ENCODE data around the gene NSUN4.
"Not testable (repeated sequence)": the region's sequence is repeated elsewhere in the genome, so short reads cannot be mapped to it uniquely, and the experiment has no call there.

NSUN4 gene

GRCh38 chr1:46329807-46330206, 10.8 kb upstream of the NSUN4 start:
- not testable (repeated sequence) for DNase-seq

GRCh38 chr1:46330381-46330780, 10.2 kb upstream of the NSUN4 start:
- not testable (repeated sequence) for DNase-seq

DNA sequence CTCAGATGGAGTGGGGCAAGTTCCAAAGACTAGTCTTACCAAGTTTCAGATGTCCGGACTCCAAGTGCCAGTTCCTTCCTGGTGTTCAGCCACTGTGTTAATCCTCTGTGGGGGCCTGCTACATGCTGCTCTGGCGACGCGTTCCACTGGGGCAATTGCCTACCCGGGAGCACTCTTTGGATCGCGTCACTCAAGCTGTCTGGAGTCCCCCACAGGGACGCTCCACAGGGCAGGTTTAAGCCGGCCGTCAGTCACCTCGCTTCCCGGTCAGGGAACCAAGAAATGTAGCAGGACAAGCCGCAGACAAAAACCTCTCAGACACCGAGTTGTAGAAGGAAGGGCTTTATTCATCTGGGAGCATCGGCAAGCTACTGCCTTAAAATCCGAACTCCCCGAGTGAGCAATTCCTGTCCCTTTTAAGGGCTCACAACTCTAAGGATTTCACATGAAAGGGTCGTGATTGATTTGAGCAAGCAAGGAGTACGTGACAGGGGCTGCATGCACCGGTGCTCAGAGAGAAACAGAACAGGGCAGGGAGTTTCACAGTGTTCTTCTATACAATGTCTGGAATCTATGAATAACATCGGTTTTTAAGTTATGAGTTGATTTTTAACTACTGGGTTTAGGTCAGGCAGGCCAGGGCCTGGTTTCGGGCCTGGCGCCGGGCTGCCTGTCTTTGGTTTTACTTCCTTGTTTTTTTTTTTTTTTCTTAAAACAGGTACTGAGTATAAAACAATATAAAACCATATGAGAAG, 8.6 kb upstream of the NSUN4 start:
- DNase-seq, result not testable (repeated sequence)

DNA sequence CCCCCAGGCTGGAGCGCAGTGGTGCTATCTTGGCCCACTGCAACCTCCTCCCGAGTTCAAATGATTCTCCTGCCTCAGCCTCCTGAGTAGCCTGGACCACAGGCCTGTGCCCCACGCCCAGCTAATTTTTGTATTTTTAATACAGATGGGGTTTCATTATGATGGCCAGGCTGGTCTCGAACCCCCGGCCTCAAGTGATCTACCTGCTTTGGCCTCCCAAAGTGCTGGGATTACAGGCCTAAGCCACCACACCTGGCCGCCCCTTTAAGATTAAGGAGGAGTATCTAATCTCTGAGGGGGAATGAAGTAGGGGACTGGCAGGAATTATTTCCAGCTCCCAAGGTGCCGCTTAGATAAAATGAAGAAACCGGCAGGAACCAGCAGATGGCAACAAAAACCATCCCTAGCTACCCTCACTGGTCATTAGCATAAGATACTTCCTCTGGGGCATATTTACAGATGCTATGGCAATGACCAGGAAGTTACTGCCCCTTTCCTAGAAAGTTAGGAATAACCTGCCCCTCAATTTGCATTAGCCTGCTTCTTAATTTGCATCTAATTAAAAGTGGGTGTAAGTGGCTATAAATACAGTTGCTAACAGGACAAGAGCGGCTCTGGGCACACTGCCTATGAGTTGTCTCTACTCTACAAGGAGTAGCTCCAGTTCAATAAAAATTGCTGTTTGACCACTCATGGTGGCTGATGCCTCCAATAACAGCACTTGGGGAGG, 7.1 kb upstream of the NSUN4 start:
- DNase-seq, result no peak

DNA sequence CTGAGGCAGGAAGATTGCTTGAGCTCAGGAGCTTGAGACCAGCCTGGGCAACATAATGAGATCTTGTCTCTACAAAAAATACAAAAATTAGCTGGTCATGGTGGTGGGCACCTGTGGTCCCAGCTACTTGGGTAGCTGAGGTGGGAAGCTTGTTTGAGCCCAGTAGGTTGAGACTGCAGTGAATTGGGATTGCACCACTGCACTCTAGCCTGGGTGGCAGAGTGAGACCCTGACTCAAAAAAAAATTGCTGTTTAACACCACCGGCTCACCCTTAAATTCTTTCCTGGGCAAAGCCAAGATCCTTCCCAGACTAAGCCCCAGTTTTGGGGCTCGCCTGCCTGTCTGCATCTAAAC, 6.6 kb upstream of the NSUN4 start:
- DNase-seq, result no peak

GRCh38 chr1:46335081-46335480, 5.5 kb upstream of the NSUN4 start:
- no peak for DNase-seq

DNA sequence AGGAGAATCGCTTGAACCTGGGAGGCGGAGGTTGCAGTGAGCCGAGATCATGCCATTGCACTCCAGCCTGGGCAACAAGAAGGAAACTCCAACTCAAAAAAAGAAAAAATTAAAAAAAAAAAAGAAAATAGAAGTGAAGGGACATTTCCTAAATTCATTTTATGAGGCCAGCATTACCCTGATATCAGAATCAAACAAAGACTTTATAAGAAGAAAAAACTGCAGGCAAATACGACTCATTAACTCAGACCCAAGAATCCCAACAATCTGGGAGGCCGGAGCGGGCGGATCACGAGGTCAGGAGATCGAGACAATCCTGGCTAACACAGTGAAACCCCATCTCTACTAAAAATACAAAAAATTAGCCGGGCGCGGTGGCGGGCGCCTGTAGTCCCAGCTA, 3.2 kb upstream of the NSUN4 start:
- DNase-seq, result not testable (repeated sequence)

- DNase-seq, result no peak
Measured at GRCh38 chr1:46341222-46342083, 846 bp downstream of the NSUN4 start.

- DNase-seq, result no peak
Measured at GRCh38 chr1:46342084-46342656, 1.6 kb downstream of the NSUN4 start.

GRCh38 chr1:46342677-46343350, 2.2 kb downstream of the NSUN4 start:
- DNase-seq, result no peak

- DNase-seq, result no peak
Measured at GRCh38 chr1:46343351-46343695, 2.7 kb downstream of the NSUN4 start.

DNA sequence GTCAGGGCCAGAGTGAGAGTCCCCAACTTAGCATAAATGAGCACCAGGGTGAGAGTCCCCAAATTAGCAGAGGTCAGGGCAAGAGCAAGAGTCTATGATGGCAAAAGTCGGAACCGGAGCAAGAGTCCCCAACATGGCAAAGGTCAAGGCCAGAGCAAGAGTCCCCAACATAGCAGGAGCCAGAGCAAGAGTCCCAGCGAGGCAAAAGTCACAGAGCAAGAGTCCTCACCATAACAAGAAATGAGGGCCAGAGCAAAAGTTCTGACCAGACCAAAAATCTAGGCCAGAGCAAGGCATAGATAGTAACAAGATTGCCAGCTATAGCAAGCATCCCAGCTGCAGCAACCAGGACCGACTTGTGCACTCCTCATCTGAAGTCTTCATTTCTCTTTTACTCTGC, 3.1 kb downstream of the NSUN4 start:
- DNase-seq, result no peak

- DNase-seq, result no peak
Measured at GRCh38 chr1:46344481-46344880, 3.9 kb downstream of the NSUN4 start.

DNA sequence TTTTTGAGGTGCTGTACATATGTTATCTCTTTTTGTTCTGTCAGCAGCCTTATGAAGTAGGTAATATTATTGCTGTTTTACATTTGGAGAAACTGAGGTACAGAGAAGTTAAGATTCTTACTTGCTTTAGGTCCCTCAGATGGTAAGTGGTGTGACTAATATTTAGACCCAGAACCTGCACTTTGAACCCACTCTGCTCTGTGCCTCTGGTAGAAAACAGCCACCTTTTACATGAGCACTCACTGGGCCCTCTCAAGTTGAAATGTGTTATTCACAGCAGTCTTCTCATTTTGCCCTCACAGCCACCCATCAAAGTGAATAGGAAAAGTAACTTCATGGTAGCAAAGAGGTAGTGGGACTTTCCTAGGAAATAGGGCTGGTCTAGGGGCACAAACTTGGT, 4.7 kb downstream of the NSUN4 start:
- DNase-seq, result no peak

GRCh38 chr1:46352363-46352762, 11.8 kb downstream of the NSUN4 start:
- no peak for DNase-seq

GRCh38 chr1:46355920-46356319, 15.3 kb downstream of the NSUN4 start:
- DNase-seq, result not testable (repeated sequence)

- no peak for DNase-seq
Measured at GRCh38 chr1:46362158-46362557, 21.6 kb downstream of the NSUN4 start.

- DNase-seq, result no peak
Measured at GRCh38 chr1:46363121-46363520, 22.5 kb downstream of the NSUN4 start.

- DNase-seq, result no peak
Measured at GRCh38 chr1:46364612-46365011, 24.0 kb downstream of the NSUN4 start.

DNA sequence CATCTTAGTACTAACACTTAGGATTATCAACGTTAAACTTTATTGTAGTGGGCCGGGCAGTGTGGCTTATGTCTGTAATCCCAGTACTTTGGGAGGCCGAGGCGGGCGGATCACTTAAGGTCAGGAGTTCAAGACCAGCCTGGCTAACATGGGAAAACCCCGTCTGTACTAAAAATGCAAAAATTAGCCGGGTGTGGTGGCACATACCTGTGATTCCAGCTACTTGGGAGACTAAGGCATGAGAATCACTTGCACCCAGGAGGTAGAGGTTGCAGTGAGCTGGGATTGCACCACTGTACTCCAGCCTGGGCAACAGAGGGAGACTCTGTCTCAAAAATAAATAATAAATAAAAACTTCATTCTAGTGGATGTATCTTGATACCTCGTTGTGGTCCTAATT, 25.2 kb downstream of the NSUN4 start:
- DNase-seq, result not testable (repeated sequence)

- no peak for DNase-seq
Measured at GRCh38 chr1:46367072-46367471, 26.5 kb downstream of the NSUN4 start.

- not testable (repeated sequence) for DNase-seq
Measured at GRCh38 chr1:46367701-46368100, 27.1 kb downstream of the NSUN4 start.

DNA sequence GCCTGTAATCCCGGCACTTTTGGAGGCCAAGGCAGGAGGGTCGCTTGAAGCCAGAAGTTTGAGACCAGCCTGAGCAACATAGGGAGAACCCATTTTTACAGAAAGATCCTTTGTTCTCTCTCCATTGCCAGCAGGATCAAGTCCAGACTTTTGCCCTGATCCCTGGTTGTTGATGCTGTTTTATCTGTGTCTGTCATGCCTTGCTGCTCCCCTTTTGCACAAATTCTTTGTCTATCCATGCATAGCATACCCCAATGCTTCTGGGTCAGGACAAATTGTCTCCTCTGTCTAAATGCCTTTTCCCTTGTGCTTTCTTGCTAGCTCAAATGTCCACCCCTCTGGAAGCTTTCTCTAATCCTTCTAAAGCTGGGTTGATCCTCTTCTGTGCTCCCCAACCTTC, 28.2 kb downstream of the NSUN4 start:
- no peak for DNase-seq
